ENCODE data around the gene ORM1. TPM values are rescaled to one million over a fixed set of nuclear protein-coding genes. Genes with fewer than 3 reads are reported as not detected.
A peak's percentile ranks its signal among the peaks of the same experiment; 100 is the strongest.

ORM1 gene
- total RNA-seq, 1 donor from 2014 or later, result not detected

DNA sequence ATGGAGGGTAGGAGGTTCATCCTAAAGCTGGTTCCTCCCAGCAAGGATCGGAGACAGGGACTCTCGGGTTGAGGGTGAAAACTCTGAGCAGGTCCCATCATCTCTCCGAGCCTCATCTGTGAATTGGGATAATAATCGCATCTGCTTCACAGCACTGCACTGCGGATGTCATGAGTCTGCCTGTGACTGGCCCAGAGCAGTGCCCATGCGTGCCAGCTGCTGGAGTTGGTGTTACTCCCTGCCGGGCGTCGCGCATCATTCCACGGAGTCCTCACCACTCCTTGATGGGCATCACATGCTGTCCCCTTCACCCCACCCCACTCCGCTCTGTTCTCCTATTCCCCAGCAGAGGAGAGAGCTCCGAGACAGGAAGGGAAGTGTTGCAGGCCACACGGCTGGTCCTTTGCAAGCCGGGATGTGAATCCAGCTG lies 35.1 kb upstream of the ORM1 start:
- no peak for DNase-seq

DNA sequence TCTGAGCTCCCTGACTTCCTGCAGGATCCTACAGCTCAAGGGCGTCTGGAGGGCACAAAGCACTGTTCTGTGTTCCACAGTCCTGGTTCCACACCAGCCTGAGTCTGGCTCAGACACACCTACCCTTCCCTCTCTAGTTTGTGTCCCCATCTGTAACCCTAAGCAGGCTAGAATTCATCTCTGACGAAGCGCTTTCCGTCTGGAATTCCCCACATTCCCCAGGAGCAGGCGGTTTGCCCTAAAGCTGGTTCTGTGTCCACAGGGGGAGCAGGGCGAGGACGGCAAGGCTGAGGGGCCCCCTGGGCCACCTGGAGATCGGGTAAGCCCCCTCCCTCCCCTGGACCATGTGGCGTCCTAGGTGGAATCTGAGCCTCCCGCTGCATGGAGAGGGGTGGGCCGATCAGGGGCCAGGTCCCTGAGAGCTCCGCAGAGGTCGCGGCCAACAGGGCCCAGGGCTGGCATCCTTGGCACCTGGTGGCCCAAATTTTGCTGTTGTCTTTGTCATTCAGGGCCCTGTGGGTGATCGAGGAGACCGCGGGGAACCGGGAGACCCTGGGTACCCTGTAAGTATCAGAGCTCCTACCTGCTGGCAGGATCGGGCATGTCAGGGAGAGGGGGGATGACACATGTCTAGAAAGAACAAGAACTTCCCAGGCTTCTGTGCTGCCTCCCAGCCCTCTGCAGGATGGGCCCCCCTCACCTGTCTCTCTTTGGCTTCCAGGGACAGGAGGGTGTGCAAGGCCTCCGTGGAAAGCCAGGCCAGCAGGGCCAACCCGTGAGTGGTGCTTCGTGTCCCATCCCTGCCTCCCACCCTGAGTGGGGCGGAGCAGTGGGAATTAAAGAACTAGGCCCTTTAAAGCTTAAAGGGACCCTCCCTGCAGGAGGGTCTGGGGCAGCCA lies 34.5 kb upstream of the ORM1 start:
- peak; percentile 39 for DNase-seq

DNA sequence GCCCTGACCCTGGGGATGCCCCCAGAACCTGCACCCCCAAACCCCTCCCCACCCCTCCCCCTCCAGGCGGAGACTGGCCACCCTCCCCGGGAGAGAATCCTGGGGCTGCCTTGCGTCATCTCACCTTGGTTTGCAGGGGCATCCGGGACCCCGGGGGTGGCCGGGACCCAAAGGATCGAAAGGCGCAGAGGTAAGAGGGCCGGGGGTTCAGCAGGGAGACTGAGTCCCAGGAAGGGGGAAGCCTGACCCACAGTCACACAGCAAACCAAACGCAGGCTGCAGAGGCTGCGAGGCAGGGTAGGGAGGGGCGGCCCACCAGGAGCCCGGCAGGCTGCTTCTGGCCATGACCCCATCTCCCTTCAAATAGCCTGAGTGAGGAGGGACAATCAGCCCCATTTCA lies 33.8 kb upstream of the ORM1 start:
- no peak for DNase-seq

DNA sequence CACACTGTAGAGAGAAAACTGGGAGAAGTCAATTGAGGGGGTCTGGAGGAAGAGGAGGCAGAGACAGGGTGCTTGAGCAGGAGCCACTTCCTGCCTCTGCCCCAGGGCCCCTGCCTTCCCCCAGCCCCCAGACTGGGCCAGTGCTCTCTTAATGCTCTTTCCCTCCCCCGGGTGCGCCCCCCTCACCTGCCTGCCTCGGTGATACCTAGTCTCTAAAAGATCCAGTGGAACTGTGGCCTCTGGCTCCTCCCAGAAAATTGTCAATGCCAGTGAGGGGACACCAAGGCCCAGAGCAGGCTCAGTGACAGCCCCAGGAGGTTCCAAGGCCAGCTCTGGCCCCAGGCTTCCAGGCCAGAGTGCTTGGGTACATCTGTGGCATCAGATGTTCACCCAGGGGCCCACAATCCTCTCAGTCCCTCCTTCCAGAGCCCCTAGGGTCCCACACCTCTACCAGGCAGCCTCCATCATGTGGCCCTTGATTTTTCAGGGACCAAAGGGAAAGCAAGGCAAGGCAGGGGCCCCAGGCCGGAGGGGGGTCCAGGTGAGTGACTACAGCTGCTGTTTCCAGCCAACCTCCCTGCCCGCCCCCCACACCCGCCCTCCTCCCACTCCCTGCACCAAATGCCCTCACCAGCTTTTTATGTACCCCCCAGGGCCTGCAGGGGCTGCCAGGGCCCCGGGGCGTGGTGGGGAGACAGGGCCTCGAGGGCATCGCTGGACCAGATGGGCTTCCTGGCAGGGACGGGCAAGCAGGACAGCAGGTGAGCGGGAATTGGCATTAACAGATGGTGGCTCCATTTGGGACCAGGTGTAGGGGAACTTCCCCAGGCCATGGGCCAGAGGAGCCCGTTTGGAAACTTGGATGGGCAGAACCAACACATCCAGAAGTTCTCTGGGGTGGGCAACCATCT lies 33.1 kb upstream of the ORM1 start:
- DNase-seq, result no peak

DNA sequence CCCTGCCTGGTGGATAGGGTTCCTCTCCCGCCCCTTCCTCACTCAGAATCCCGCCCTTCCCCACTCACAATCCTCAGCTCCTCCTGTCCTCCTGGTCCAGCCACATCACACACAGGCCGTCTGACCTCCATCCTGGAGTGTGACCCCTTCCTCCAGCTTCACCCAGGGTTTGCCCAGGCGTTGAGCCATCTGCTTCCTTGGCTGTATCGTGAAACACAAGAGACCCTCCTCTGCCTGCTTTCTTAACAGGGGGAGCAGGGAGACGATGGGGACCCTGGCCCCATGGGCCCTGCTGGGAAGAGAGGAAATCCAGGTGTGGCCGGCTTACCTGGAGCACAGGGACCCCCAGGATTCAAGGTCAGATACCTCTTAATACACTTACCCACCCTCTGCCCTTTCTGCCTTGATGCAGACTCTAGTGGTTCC lies 32.3 kb upstream of the ORM1 start:
- no peak for DNase-seq

DNA sequence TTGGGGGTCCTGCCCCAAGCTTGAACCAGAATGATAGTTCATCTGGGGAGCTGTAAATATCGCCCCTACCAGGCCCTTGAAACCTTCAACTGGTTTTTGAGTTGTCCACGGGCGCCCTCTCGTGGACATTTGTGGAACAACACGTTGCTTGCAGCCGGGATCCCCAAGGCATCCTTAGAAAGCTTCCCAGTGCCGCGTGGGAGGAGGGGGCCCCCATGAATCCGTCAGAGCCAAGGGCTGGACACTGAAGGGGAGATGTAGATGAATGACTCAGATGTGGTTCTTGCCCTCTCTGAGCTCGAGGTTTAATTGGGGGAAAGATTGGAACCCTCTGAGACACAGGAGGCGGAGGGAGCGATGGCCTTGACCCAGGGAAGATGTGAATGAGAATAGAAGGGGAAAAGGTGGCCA lies 31.8 kb upstream of the ORM1 start:
- peak; percentile 82 for DNase-seq

DNA sequence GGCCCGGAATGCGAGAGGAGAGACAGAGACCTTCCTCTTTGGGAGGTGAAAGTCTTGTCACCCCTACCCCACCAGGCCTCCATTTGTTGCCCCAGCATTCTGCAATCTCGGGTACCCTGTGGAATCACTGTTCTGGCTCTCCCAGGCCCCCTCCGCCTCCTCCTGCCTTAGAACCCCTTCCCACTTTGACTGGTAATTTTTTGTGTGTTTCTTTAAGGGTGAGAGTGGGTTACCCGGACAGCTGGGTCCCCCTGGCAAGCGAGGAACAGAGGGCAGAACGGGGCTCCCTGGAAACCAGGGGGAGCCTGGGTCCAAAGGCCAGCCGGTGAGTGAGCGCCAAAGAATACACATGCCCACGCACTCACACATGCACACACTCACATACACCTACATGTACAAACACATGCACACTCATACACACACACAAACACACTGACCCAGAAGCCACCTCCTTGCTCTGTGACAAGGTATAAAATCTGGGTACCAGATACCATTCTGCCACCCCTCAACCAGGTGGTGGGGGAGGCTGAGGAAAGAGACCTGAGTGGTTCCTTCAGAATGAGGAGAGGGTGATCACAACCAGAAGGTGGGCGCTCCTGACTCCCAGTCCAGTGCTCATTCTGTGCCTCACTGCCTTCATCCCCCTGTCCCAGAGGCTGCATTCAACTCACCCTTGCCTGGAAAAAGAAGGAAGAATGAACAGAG lies 30.9 kb upstream of the ORM1 start:
- no peak for DNase-seq

DNA sequence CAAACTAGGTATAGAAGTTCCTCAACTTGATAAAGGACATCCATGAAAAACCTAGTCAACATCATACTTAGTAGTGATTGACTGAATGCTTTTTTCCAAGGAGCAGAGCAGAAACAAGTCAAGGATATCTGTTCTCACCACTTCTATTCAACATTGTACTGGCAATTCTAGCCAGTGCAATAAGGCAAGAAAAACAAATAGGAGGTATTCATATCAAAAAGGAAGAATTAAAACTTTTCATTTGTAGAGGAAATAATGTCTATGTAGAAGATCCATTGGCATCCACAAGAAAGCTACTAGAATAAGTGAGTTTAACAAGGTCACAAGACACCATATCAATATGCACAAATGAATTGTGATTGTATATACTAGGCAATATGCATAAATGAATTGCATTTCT lies 28.2 kb upstream of the ORM1 start:
- DNase-seq, result no peak

DNA sequence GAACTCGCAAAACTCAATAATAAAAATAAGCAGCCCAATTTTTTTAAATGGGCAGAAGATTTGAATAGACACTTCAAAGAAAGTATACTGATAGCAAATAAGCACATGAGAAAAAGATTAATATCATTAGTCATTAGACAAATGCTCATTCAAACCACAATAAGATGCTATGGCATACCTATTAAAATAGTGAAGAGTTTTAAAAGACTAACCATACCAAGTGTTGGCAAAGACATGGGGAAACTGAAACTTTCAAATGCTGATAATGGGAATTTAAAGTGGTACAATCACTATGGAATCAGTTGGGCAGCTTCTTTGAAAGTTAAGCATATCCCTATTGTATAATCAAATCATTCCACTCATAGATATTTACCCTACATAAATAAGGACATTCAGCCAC lies 26.6 kb upstream of the ORM1 start:
- no peak for DNase-seq

DNA sequence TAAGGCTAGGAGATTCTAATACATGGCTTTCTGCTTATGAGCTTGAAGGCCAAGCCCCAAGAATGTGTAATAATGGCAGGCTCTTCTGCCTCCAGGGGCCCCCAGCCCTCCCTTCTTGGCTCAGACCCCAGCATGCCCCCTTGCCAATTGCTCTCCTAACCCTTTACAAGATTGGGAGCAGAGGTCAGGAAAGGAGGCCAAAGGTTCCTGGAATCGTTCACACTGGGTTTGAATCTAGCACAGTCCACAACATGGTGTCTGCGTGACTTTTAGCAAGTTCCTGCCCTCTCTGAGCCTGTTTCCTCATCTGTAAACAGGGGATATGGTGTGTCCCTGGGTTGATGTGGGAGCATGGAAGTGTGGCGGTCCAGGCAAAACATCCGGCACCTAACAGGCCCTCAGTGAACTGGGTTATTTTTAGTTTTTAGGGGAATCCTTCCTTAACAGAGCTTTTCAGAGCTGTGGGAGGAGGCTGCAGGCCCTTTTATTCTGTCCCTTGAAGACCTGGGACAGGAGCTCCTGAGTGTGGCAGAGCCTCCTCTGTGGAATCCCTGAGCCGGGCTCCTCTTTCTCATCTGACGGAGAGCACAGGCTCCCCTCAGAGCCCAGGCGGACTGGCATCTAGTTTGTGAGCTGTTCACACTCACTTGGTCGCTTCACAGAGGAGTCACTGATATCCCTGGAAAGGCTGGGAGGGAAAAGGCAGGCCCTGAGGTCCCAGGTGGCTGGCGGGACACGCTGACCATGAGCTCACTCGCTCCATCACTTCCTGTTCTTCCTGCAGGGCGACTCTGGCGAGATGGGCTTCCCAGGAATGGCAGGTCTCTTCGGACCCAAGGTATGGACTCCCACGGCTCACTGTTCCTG lies 23.4 kb upstream of the ORM1 start:
- peak; percentile 15 for DNase-seq

DNA sequence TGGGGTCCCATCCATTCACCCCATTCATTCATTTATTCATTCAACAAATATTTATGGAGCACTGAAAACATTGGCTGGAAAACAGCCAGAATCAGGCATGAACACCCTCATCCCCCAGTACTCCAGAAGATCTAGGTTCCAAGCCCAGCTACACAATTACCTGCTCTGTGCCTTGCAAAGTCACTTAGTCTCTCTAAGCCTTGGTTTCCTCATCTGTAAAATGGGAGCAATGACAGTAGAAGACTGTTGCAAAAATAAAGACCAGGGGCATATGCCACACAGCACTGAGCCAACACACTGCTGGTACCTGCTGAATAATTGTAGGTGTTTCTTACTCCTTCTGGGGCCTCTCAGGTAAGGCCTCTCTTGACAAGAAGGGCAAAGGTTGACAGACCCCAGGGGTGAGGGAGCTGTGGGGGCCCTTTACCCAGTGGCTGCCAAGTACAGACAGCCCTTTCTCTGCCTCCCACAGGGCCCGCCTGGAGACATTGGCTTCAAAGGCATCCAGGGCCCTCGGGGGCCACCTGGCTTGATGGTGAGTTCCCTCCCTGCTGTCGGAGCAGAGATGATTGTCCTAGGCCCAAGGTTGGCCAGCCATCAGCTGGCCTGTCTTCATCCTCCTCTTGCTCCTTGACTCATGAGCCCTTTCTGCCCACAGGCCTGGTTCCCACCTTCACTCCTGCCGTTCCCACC lies 22.6 kb upstream of the ORM1 start:
- DNase-seq, result no peak

DNA sequence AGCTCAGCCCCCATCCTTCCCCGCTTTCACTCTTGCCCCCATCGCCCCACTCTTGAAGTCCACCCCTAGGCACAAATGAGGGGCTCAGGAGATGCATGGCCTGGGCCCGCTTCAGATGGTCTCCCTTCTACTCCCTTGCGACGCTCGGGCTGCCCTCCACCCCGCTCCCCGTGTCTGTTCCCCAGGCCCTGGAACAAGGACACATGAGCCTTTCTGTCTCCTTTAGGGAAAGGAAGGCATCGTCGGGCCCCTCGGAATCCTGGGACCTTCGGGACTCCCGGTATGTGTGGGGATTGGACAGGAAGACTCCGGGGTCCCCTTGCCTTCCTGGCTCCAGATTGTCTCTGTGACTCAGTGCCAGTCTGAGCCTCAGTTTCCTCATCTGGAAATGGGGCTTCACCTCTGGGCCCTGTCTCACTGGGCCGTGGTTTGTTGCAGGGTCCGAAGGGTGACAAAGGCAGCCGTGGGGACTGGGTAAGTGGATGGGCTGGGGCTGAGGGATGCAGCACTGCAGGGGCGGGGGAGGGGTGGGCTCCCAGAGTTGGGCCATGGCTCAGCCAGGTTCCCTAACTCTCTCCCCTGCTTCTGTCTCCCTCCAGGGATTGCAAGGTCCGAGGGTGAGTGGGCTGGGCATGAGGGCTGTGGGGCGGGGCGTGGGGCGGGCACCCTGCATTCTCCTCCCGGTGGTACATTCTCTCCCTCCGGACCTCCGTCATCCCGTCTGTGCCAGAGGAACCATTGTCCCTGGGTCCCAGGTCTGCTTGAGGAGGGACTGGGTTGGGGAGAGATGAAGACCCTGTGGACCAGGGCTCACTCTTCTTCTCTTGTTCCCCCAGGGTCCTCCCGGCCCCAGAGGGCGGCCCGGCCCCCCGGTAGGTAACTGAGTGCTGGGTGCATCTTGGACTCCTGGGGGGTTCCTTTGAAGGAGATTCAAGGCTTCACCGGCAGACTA lies 21.8 kb upstream of the ORM1 start:
- no peak for DNase-seq

DNA sequence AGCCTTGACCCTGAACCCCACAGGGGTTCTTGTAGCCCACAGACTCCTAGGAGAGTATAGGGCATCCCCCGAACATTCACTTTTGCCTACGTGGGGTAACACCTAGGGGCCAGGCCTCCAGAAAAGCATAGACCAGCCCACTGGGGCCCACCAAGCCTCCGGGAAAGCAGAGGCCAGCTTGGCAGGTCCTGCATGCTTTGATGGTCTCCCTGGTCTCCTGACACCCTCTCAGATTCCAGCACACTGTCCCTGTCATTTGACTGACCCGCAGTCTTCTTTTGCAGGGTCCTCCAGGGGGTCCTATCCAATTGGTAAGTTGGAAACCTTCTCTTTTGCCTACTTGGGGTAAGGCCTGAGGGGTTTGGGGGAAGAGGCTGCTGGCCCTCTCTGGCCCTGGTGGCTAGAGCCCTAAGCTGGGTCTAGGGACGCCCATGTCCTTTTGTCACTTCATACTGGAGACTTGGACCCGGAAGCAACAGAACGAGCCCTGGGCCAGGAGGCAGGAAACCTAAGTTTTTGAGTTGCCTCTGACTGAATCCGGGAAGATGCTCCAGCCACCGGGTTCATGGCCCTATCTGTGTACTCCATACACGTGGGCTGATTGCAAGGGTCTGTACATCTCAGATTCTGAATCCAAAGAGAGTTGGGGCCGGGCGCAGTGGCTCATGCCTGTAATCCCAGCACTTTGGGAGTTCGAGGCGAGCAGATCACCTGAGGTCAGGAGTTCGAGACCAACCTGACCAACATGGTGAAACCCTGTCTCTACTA lies 20.9 kb upstream of the ORM1 start:
- no peak for DNase-seq

DNA sequence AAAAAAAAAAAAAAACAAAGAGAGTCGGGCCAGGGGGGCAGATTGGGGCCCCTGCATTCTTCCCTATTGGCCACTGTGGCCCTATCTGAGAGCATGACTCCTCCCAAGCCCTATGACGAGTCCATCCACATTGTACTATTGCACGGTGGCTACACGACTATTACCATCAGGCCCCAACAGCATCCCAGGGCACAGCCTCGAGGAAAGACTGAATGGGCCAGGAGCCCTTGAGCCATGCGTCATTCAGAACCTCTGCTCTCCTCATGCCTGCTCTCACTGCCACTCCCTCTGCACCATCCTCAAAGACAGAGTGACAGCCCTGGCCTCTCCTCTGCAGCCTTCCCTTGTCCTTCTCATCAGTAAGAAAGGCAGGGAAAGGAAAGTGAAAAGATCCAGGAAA lies 20.2 kb upstream of the ORM1 start:
- DNase-seq, result no peak

DNA sequence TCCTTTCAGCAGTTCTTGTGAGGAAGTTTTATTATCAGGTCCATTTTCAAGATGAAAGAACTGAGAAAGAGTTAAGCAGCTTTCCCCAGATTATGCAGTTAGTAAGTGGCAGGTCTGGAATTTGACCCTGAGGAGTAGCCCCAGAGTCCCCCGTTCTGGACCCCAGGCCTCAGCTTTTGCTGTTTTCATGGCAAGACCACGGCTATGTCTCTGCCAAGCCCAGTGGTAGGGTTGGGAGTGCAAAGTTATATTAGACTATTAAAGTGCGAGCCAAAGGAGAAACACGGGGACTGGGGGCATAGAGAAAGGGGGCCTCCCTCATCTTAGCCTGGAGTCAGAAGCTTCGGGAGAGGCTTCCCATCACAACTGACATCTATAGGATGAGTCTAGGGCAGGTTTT lies 19.3 kb upstream of the ORM1 start:
- no peak for DNase-seq

DNA sequence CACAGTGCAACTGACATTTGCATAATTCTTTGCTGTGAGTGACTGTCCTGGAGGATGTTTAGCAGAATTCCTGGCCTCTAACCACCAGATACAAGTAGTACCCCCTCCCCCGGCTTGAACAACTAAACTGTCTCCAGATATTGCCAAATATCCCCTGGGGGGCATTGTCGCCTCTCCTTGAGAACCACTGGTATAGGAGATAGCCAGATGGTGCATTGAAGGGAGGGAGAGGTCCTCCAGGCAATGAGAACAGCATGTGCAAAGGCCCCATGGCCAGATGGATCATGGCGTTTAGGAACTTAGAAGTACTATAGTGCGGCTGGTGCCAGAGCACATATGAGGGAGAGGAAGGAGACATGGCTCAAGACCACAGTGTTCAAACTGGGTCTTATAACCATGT lies 18.9 kb upstream of the ORM1 start:
- DNase-seq, result no peak

DNA sequence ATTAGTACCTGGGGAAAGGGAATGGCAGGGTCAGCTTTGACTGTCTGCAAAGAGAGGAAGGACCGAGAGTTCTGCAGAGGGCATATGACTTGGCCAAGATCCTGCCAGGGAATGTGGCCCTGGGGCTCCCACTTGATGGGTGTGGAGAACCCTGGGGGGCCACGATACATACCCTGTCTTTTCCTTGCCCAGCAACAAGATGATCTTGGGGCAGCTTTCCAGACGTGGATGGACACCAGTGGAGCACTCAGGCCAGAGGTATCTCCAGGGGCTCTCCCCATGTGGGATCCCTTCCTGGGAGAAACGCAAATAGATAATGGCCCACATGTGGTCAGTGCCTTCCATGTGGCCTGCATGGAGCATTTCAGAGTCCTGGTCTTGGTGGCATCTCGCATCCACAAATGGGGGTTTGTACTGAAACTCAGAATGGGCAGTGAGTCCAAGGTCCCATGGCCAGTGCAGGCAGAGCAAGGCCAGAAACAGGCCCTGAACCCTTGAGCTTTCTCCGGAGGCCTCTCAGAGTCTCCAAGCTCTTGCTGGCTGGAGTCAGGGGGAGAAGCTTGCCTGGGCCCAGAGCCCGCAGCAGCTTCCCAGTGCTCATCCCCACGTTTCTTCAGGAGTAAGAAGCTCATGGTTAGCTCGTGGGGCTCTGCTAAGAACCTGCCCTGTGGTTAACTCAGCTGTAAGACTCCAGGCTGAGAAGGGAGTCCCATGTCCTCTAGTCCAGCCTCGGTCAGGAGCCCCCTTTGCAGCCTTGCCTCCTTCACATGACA lies 18.3 kb upstream of the ORM1 start:
- no peak for DNase-seq

DNA sequence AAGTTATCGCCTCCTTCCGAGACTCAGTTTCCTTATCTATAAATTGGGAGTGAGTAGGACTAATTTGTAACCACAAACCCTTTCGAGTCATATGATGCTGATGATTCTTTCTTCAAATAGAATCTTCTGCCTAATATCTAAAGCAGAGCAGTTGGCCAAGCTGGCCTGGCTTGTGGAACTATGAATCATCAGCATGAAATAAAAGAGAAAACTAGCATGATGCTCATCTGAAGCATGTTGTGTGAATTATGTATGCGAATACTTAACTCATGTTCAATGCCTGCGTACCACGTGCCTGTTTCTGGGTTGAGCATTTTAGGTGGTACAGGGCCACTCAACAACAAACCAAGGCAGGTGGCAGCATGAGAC lies 15.0 kb upstream of the ORM1 start:
- no peak for DNase-seq
